Psoas muscle (tissue), 8 donors: Measurements from ENCODE around the gene COG5. TPM values are rescaled to one million over a fixed set of nuclear protein-coding genes. Genes with fewer than 3 reads are reported as not detected.

ENCODE experiments used
- ATAC-seq, 4 donors: fragments of 200-7000 bp; cut with Tn5 transposase; one replicate each; pipeline ENCODE4 v1.9.1; 2020; ENCODE audit warnings: moderate library complexity in 3 of 4, mild to moderate bottlenecking in 2 of 4
- DNase-seq, 2 donors: peaks; one replicate each; pipeline ENCODE4 v3.0.0-alpha.2; 2020
- H3K27ac ChIP-seq: fragments of 200-600 bp; one replicate; pipeline ENCODE4 v1.8.0; 2022
- H3K27me3 ChIP-seq, 3 donors: fragments of 200-600 bp in 1 of 3; one replicate each; pipeline versions ENCODE4 v1.6.1 to v1.8.0; 2013 to 2022; ENCODE audit warnings: low read length in 2 of 3, mild to moderate bottlenecking in 2 of 3, moderate library complexity in 1 of 3; ENCODE audit not compliant: insufficient read depth in 3 of 3
- H3K36me3 ChIP-seq, 2 donors: fragments of 200-600 bp in 1 of 2; one replicate each; pipeline versions ENCODE4 v1.6.1 to v1.8.0; 2013 to 2022; ENCODE audit warnings: low read depth in 1 of 2, mild to moderate bottlenecking in 1 of 2, moderate library complexity in 1 of 2; ENCODE audit not compliant: insufficient read depth in 1 of 2
- H3K4me1 ChIP-seq: fragments of 200-600 bp; one replicate; pipeline ENCODE4 v1.8.0; 2022
- H3K4me3 ChIP-seq: fragments of 200-600 bp; one replicate; pipeline ENCODE4 v1.8.0; 2022; ENCODE audit warnings: mild to moderate bottlenecking
- H3K9me3 ChIP-seq: fragments of 200-600 bp; one replicate; pipeline ENCODE4 v1.8.0; 2022
- CTCF ChIP-seq: fragments of 200-600 bp; IDR thresholded peaks from one replicate; pipeline ENCODE4 v1.8.0; 2022; ENCODE audit warnings: antibody characterized with exemption
- WGBS, 3 donors: extraction: QIAGEN DNeasy Blood & Tissue Kit; methylation state at CpG; one replicate each; pipeline versions ENCODE4 v1.1.6 to v1.1.7; 2013; 5-methylcytosine and 5-hydroxymethylcytosine counted together
- intact Hi-C, 2 donors: fragments of 100-400 bp; cut with DNase I; formaldehyde crosslinking; loops; one replicate each; pipeline versions ENCODE4 v1.11.0 to v1.14.2; 2022
- polyA plus RNA-seq, 3 donors: library from polyadenylated mRNA; stranded (reverse); fragments of 200-250 nt; gene quantifications; one replicate each; pipeline ENCODE4 v1.2.3, GENCODE V29; 2013
- total RNA-seq, 4 donors: library from RNA; stranded (reverse); fragmentation: NEBNext Ultra II Directional in 2 of 4; extraction: Animal tissue kit (Norgen Biotek cat#: 25700) in 2 of 4; gene quantifications; one replicate each; pipeline versions ENCODE4 v1.2.1 to v1.2.4, GENCODE V29; 2021 to 2023
- donor health status: healthy with polysubstance abuse.
- donor health status: DM: no; HTN: no; CAD: no; lungs with moderate emphysema.
- donor health status: Bipolar disorder and iron deficiency.
- donor health status: healthy.
- donor health status: DM: yes; HTN: yes; CAD: no.
- donor health status: DM: no; HTN: no; CAD: no.
- donor health status: DM: no; HTN: no; CAD: no.
- donor health status: DM: yes; HTN: yes; CAD: no.

Gene COG5
- total and polyA plus RNA-seq, 7 donors = 4.8 to 35.1 (median 18.8) TPM

- no peaks in the 10 kb centered on the region for H3K9me3 ChIP-seq
- peak overlapping the region; percentile 94 for H3K27ac ChIP-seq
- DNase-seq (no peak), ATAC-seq (peak in 3 of 4 donors; percentile 17 to 26 (median 19))
- WGBS, 3 donors = 3 to 4% (median 3%) methylated on average over 9 of the region's 9 CpGs
- H3K4me3 ChIP-seq = peak overlapping the region; percentile 66
- intact Hi-C loops = loop anchor here in 1 of 2 donors (2.0 kb wide), 1 partner anchor 15 kb away; no protein-coding TSS in a partner anchor
- no peaks in the 10 kb centered on the region for H3K27me3 ChIP-seq
- H3K36me3 ChIP-seq = peaks cover 1 to 25% of the 10 kb centered on the region in 2 donors
- H3K4me1 ChIP-seq = peaks cover 16% of the 10 kb centered on the region
- no peak for TF ChIP-seq CTCF
These were observed 15.8 kb upstream of the COG5 start for GRCh38 chr7:107579554-107579884.

GRCh38 chr7:107573537-107573936, 9.8 kb upstream of the COG5 start:
- H3K27me3 ChIP-seq = no peaks in the 10 kb centered on the region
- no peak for DNase-seq
- no peak for TF ChIP-seq CTCF
- ATAC-seq = no peak
- no peaks in the 10 kb centered on the region for H3K9me3 ChIP-seq
- no peaks in the 10 kb centered on the region for H3K4me1 ChIP-seq
- H3K4me3 ChIP-seq = no peak overlapping the region
- peaks cover 0 to 30% of the 10 kb centered on the region in 2 donors for H3K36me3 ChIP-seq
- no peak overlapping the region for H3K27ac ChIP-seq
- 85 to 90% (median 86%) methylated on average over 4 of the region's 4 CpGs for WGBS, 3 donors
- intact Hi-C loops = no loop called here

GRCh38 chr7:107570298-107570697, 6.6 kb upstream of the COG5 start:
- 98 to 100% (median 99%) methylated on average over 2 of the region's 2 CpGs for WGBS, 3 donors
- Histone ChIP-seq H3K4me1 (peaks cover under 1% of the 10 kb centered on the region), H3K27me3 (no peaks in the 10 kb centered on the region), H3K9me3 (no peaks in the 10 kb centered on the region), H3K4me3 (no peak overlapping the region), H3K27ac (no peak overlapping the region), H3K36me3 (peaks cover 0 to 30% of the 10 kb centered on the region in 2 donors)
- no peak for ATAC-seq
- TF ChIP-seq CTCF = no peak
- intact Hi-C loops = no loop called here
- no peak for DNase-seq

- ATAC-seq = no peak
- H3K9me3 ChIP-seq = no peaks in the 10 kb centered on the region
- TF ChIP-seq CTCF = no peak
- H3K4me1 ChIP-seq = peaks cover 32% of the 10 kb centered on the region
- intact Hi-C loops = loop anchor here in 1 of 2 donors (2.0 to 10.0 kb wide), 4 partner anchors 14 to 362 kb away; partner anchors contain the start of gene DLD
- 47 to 50% (median 47%) methylated on average over 9 of the region's 9 CpGs for WGBS, 3 donors
- H3K4me3 ChIP-seq = peak overlapping the region; percentile 84
- peak overlapping the region; percentile 93 for H3K27ac ChIP-seq
- H3K27me3 ChIP-seq = no peaks in the 10 kb centered on the region
- no peak for DNase-seq
- H3K36me3 ChIP-seq = peaks cover 0 to 4% of the 10 kb centered on the region in 2 donors
These were observed 1.0 kb upstream of the COG5 start for GRCh38 chr7:107564553-107565298.
